ENCODE data around the gene KCNQ1.

KCNQ1 gene

GRCh38 chr11:2649848-2650247 is 205.0 kb downstream of the KCNQ1 start:
- Histone ChIP-seq H3K4me3 (ENCODE audit: insufficient read depth, low read depth, low read length, poor library complexity, severe bottlenecking) (no peak overlapping the region), H3K36me3 (ENCODE audit: control insufficient read depth, insufficient read depth, low read length) (no peaks in the 10 kb centered on the region), H3K4me1 (ENCODE audit: control insufficient read depth, insufficient read depth, low read length, poor library complexity, severe bottlenecking) (no peaks in the 10 kb centered on the region), H3K27ac (ENCODE audit: insufficient read depth, low read length, poor library complexity, severe bottlenecking) (no peak overlapping the region), H3K27me3 (replicated peaks; ENCODE audit: control insufficient read depth, insufficient read depth, low read length, poor library complexity, severe bottlenecking) (no peaks in the 10 kb centered on the region), H3K9me3 (ENCODE audit: control insufficient read depth, low read length) (peaks cover under 1% of the 10 kb centered on the region)
- DNase-seq, result no peak

DNA sequence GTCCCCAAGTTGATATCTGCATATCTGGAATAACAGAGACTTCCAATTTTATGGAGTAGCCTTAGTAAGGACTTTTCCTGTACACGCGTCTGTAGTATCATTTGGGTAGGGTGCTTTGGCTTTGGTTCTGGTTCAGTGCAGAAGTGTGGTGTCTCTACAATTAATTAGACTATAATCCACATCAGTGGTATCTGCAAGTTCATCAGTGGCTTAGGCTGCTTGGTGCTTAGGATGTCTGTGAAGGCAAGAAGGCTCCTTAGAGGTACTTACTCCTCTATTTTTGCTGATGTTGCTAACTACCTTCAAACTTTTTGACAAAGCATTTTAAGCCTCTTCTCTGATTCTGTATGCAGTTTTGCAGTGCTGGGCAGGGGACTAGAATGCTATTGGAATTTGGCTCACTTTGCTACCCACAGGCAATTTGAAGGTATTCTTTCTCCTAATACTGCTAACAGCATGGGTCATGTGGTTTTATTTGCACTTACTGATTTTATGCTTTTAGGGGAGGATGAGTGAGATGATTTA is 205.6 kb downstream of the KCNQ1 start:
- H3K4me3 ChIP-seq (ENCODE audit: insufficient read depth, low read depth, low read length, poor library complexity, severe bottlenecking), result no peak overlapping the region
- no peaks in the 10 kb centered on the region for H3K9me3 ChIP-seq (ENCODE audit: control insufficient read depth, low read length)
- no peaks in the 10 kb centered on the region for H3K36me3 ChIP-seq (ENCODE audit: control insufficient read depth, insufficient read depth, low read length)

DNA sequence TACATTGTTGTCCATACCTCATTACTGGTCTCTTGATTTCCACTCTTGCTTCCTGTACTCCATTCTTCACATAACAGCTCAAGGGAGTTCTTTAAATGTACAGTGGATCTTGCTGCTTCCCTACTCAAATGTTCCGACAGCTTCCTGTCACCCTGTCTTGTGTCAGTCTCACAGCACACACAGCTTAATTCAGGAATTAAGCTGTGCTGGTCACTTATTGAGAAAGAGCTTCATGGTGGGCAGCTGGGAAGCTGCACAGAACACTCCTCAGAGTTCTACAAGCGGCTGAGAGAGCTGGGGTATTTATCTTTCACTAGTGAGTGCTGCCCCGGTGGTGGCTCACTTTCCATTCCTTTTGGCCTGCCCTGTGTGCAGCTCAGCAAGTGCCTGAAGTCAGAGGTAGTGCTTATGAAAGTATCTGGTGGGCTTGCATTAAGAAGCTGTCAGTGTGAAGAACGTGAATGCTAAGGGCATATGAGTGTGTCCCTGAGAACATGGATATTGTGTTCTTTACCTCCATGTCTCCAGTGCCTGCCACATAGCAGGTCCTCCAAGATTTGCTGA is 206.3 kb downstream of the KCNQ1 start:
- Histone ChIP-seq H3K36me3 (ENCODE audit: control insufficient read depth, insufficient read depth, low read length) (no peaks in the 10 kb centered on the region), H3K9me3 (ENCODE audit: control insufficient read depth, low read length) (no peaks in the 10 kb centered on the region), H3K4me3 (ENCODE audit: insufficient read depth, low read depth, low read length, poor library complexity, severe bottlenecking) (no peak overlapping the region), H3K27ac (ENCODE audit: insufficient read depth, low read length, poor library complexity, severe bottlenecking) (no peak overlapping the region), H3K27me3 (replicated peaks; ENCODE audit: control insufficient read depth, insufficient read depth, low read length, poor library complexity, severe bottlenecking) (no peaks in the 10 kb centered on the region), H3K4me1 (ENCODE audit: control insufficient read depth, insufficient read depth, low read length, poor library complexity, severe bottlenecking) (no peaks in the 10 kb centered on the region)
- no peak for DNase-seq

More for the DNA sequence above, 205.6 kb downstream of the KCNQ1 start:
- DNase-seq, result no peak
- no peaks in the 10 kb centered on the region for H3K27me3 ChIP-seq (replicated peaks; ENCODE audit: control insufficient read depth, insufficient read depth, low read length, poor library complexity, severe bottlenecking)
- no peak overlapping the region for H3K27ac ChIP-seq (ENCODE audit: insufficient read depth, low read length, poor library complexity, severe bottlenecking)
- no peaks in the 10 kb centered on the region for H3K4me1 ChIP-seq (ENCODE audit: control insufficient read depth, insufficient read depth, low read length, poor library complexity, severe bottlenecking)

DNA sequence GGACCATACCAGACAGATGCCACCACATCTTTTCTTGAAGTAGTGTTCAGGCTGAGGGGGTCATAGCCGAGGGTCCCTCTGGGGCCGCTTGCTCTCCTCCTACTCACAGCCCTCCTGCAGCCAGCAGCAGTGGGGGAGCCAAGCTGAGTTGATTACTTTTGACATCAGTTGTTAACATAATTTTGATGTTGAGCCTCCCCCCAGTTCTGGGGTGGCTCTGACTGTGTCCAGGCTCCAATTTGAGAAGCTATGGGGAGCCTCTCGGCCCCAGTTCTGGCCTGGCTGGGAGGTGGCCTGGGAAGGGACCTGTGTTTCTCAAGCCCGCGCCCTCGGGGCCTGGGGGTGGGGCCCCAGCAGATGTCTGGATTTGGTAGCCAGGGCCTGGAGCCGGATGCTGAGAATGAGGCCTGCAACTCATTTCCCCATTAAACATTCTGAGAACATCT is 207.0 kb downstream of the KCNQ1 start:
- Histone ChIP-seq H3K4me3 (ENCODE audit: insufficient read depth, low read depth, low read length, poor library complexity, severe bottlenecking) (no peak overlapping the region), H3K4me1 (ENCODE audit: control insufficient read depth, insufficient read depth, low read length, poor library complexity, severe bottlenecking) (no peaks in the 10 kb centered on the region), H3K36me3 (ENCODE audit: control insufficient read depth, insufficient read depth, low read length) (no peaks in the 10 kb centered on the region), H3K27ac (ENCODE audit: insufficient read depth, low read length, poor library complexity, severe bottlenecking) (no peak overlapping the region), H3K9me3 (ENCODE audit: control insufficient read depth, low read length) (no peaks in the 10 kb centered on the region), H3K27me3 (replicated peaks; ENCODE audit: control insufficient read depth, insufficient read depth, low read length, poor library complexity, severe bottlenecking) (no peaks in the 10 kb centered on the region)
- no peak for DNase-seq

DNA sequence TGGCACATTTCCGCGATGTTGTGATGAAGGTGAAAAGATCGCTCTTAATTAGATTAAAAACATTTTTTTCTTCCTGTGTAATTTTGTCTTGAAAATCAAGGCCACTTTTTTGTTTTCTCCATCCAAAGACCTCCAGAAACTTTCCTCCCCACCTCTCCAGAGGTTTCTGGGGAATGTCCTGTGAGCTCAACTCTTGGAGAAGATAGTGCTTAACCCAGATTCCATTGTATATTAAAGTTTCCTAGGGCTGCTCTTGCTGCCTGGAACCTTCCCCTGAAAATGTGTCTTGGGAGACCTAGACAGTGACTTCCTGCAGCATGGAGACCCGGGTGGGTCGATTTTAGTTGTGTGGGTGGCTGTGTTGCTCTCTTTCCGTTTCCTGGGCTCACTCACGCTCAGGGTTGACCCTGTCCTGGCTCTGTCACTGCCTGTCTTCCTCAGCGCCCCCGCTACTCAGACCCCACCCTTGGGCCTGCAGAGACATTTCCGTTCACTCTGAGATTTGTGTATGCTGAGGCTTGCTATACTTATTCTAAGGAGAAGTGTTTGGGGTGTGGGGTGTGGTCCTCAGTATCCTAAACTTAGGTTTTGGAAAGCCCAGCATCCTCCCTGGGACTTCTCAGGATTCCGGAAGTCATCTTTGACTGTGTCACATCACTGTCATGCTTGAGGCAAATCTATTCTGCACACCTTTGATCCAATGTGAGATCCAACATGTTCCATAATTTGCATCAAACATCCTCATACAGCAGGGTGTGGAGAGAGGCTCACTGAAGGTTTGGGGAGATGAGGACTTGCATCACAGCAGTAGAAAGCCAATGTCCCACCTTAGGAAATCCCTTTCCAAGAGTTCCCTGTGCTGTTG is 207.8 kb downstream of the KCNQ1 start:
- no peaks in the 10 kb centered on the region for H3K27me3 ChIP-seq (replicated peaks; ENCODE audit: control insufficient read depth, insufficient read depth, low read length, poor library complexity, severe bottlenecking)
- no peak overlapping the region for H3K4me3 ChIP-seq (ENCODE audit: insufficient read depth, low read depth, low read length, poor library complexity, severe bottlenecking)
- no peaks in the 10 kb centered on the region for H3K36me3 ChIP-seq (ENCODE audit: control insufficient read depth, insufficient read depth, low read length)
- H3K4me1 ChIP-seq (ENCODE audit: control insufficient read depth, insufficient read depth, low read length, poor library complexity, severe bottlenecking), result no peaks in the 10 kb centered on the region
- no peaks in the 10 kb centered on the region for H3K9me3 ChIP-seq (ENCODE audit: control insufficient read depth, low read length)
- no peak overlapping the region for H3K27ac ChIP-seq (ENCODE audit: insufficient read depth, low read length, poor library complexity, severe bottlenecking)
- DNase-seq, result no peak

- H3K4me3 ChIP-seq (ENCODE audit: insufficient read depth, low read depth, low read length, poor library complexity, severe bottlenecking), result no peak overlapping the region
- H3K36me3 ChIP-seq (ENCODE audit: control insufficient read depth, insufficient read depth, low read length), result no peaks in the 10 kb centered on the region
- no peak overlapping the region for H3K27ac ChIP-seq (ENCODE audit: insufficient read depth, low read length, poor library complexity, severe bottlenecking)
- no peaks in the 10 kb centered on the region for H3K27me3 ChIP-seq (replicated peaks; ENCODE audit: control insufficient read depth, insufficient read depth, low read length, poor library complexity, severe bottlenecking)
- no peaks in the 10 kb centered on the region for H3K9me3 ChIP-seq (ENCODE audit: control insufficient read depth, low read length)
- H3K4me1 ChIP-seq (ENCODE audit: control insufficient read depth, insufficient read depth, low read length, poor library complexity, severe bottlenecking), result no peaks in the 10 kb centered on the region
- no peak for DNase-seq
Measured at GRCh38 chr11:2653198-2653551, 208.4 kb downstream of the KCNQ1 start.

DNA sequence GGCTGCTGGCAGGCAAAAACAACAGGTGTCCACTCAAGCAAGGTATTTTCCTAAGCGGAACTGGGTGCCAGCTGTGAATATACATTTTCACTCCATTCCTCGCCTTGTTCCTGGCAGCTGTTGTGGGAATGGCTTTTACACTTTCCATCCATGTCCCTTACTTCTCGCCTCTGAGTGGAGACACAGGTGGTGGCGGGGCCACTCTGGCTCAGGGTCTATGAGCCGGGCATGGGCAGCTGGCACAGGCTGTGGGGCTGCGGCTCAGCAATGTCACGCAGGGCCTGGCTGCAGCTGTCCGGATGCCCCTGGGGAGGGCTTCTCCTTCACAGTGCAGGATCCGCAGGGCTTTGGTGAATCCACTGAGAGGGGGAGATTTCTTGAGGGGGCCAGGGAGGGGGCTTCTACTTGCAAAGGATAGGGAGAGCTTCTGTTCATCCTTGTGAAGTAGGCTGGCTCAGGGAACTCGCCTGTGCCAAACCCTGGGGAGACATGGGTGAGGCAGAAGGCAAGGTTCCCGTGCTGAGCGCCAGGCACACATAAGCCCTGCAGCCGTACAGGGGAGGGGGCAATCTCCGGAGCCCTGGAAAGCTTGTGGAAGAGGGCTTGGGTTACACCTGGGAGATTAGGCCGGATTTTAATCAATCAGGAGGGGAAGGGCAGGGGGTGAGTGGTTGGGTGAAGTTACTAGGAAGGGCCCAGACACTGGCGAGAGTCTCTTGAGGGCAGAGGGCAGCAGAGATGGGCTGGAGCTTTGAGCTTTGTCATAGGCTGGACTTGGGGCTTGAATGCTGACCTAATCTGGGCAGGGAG is 209.3 kb downstream of the KCNQ1 start:
- no peak for DNase-seq
- Histone ChIP-seq H3K27ac (ENCODE audit: insufficient read depth, low read length, poor library complexity, severe bottlenecking) (no peak overlapping the region), H3K4me1 (ENCODE audit: control insufficient read depth, insufficient read depth, low read length, poor library complexity, severe bottlenecking) (no peaks in the 10 kb centered on the region), H3K27me3 (replicated peaks; ENCODE audit: control insufficient read depth, insufficient read depth, low read length, poor library complexity, severe bottlenecking) (no peaks in the 10 kb centered on the region), H3K4me3 (ENCODE audit: insufficient read depth, low read depth, low read length, poor library complexity, severe bottlenecking) (no peak overlapping the region), H3K9me3 (ENCODE audit: control insufficient read depth, low read length) (no peaks in the 10 kb centered on the region), H3K36me3 (ENCODE audit: control insufficient read depth, insufficient read depth, low read length) (no peaks in the 10 kb centered on the region)

- Histone ChIP-seq H3K4me3 (ENCODE audit: insufficient read depth, low read depth, low read length, poor library complexity, severe bottlenecking) (no peak overlapping the region), H3K9me3 (ENCODE audit: control insufficient read depth, low read length) (no peaks in the 10 kb centered on the region), H3K27ac (ENCODE audit: insufficient read depth, low read length, poor library complexity, severe bottlenecking) (no peak overlapping the region), H3K4me1 (ENCODE audit: control insufficient read depth, insufficient read depth, low read length, poor library complexity, severe bottlenecking) (no peaks in the 10 kb centered on the region), H3K27me3 (replicated peaks; ENCODE audit: control insufficient read depth, insufficient read depth, low read length, poor library complexity, severe bottlenecking) (no peaks in the 10 kb centered on the region), H3K36me3 (ENCODE audit: control insufficient read depth, insufficient read depth, low read length) (no peaks in the 10 kb centered on the region)
- DNase-seq, result no peak
Measured at GRCh38 chr11:2655016-2655719, 210.4 kb downstream of the KCNQ1 start.

GRCh38 chr11:2655834-2656622 is 211.2 kb downstream of the KCNQ1 start:
- Histone ChIP-seq H3K4me3 (ENCODE audit: insufficient read depth, low read depth, low read length, poor library complexity, severe bottlenecking) (no peak overlapping the region), H3K27ac (ENCODE audit: insufficient read depth, low read length, poor library complexity, severe bottlenecking) (no peak overlapping the region), H3K36me3 (ENCODE audit: control insufficient read depth, insufficient read depth, low read length) (no peaks in the 10 kb centered on the region), H3K27me3 (replicated peaks; ENCODE audit: control insufficient read depth, insufficient read depth, low read length, poor library complexity, severe bottlenecking) (no peaks in the 10 kb centered on the region), H3K9me3 (ENCODE audit: control insufficient read depth, low read length) (no peaks in the 10 kb centered on the region), H3K4me1 (ENCODE audit: control insufficient read depth, insufficient read depth, low read length, poor library complexity, severe bottlenecking) (no peaks in the 10 kb centered on the region)
- no peak for DNase-seq
